NAMALWA (cell line): ENCODE measurements around the gene NEK1.
A peak's percentile ranks its signal among the peaks of the same experiment; 100 is the strongest.
"Not testable (repeated sequence)": the region's sequence is repeated elsewhere in the genome, so short reads cannot be mapped to it uniquely, and the experiment has no call there.

ENCODE experiments used
- DNase-seq: peaks from one replicate; pipeline ENCODE4 v3.0.0-alpha.2; 2015; ENCODE audit warnings: low spot score

The NEK1 gene

GRCh38 chr4:169627307-169627706 is 14.9 kb upstream of the NEK1 start:
- DNase-seq, result no peak

DNA sequence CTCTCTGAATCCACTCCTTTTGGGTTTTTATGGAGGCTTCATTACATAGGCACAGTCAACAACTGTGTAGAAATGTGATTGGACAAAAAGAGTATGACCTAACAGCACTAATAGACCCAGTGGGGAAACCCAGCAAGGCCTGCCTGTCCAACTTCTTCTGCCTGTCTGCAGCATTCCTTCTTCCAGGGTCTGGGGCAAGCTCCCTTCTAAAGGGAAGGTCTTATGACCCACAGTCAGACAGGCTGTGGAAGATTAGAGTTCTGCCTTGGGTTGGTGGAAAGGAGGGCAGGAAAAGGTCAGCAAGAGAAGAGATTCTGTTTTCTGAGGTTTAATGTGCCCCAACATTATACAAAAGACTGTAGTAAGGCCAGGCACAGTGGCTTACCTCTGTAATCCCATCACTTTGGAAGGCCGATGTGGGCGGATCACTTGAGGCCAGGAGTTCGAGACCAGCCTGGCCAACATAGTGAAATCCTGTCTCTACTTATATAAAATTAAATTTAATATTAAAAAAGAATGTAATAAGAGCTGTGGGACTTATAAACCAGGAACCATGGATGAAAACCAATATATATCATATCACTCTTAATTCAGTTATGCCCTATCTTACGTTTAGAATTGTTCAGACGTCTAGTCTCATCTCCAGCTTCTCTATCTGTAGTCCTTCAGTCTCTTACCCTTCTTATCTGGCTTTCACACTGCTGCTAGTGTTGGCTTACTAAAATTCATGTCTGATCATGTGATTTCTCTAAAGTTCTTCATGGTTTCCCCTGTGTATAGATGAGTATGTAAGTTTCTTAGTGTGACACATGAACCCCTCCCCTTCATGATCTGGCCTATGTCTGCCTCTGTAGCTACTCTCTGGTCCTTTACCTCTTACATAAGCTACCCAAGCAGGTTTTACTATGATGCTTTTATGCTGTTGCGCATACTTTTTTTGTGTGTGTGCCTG is 14.2 kb upstream of the NEK1 start:
- DNase-seq, result no peak

DNA sequence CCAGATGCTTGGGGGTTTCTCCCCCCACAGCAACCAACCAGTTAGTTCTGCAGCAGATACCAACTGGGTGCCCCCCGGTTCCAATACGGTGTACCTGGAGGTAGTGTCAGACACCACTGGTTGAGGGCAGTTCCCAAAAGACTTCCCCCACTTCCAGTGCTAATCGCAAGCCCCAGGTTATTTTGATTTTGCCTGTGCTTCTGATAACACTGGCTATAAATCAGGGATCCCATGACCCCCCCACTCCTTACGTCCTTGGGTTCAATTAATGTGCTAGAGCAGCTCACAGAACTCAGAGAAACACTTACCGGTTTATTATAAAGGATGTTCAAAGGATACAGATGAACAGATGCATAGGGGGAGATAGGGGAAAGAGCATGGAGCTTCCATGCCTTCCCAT is 13.5 kb upstream of the NEK1 start:
- DNase-seq, result no peak

GRCh38 chr4:169624012-169624411 is 11.6 kb upstream of the NEK1 start:
- DNase-seq, result not testable (repeated sequence)

GRCh38 chr4:169622566-169622965 is 10.2 kb upstream of the NEK1 start:
- peak; percentile 30 for DNase-seq

GRCh38 chr4:169621731-169622492 is 9.5 kb upstream of the NEK1 start:
- DNase-seq, result peak; percentile 69

DNA sequence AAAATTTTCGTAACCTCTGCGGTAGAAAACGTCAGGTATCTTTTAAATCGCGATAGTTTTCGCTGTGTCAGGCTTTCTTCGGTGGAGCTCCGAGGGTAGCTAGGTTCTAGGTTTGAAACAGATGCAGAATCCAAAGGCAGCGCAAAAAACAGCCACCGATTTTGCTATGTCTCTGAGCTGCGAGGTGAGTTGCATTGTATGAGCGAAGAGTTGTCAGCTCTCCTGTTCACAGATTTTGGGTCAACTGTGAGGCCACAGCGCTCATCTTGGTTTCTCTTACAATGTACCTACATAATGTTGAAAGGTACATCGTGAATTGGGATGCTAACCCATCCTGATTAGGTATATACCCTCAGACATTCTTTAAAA is 8.5 kb upstream of the NEK1 start:
- DNase-seq, result peak; percentile 71

DNA sequence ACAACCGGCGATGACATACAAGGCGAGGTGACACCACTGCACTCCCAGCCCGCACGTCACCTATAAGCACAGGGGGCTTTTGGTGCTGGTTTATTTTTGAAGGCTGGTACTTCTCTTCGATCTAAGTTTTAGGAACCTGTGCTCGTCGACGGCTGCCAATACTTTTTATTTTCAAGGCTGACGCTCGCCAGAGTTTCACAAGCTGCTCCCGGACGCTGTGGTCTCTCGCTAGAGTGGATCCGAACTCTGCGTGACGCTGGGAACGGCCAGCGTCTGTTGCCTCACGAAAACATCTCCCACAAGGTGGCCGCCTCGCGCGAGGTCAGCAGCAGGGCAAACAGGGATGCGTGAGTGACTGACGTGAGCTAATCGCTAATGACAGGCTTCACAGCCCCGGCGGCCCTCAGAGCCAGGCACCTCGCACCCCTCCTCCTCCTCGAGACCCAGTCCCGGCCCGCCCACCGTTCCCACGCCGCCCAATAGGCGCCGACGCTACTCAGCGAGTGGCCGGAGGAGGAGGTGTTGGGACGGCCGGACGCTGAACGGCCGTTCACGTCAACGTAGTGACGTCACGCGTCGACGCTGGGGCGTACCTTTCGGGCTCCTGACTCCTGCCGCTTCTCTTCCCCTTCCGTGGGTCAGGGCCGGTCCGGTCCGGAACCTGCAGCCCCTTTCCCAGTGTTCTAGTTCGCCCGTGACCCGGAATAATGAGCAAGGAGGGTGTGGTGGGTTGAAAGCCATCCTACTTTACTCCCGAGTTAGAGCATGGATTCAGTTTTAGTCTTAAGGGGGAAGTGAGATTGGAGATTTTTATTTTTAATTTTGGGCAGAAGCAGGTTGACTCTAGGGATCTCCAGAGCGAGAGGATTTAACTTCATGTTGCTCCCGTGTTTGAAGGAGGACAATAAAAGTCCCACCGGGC is 7.8 kb upstream of the NEK1 start, which contains the start of gene CLCN3:
Gene CLCN3 (plus strand): TSS at position 621 of the 922 bp plus-strand sequence. CDS start 15,351 bp downstream, outside the sequence.
- DNase-seq, result peak; percentile 98

DNA sequence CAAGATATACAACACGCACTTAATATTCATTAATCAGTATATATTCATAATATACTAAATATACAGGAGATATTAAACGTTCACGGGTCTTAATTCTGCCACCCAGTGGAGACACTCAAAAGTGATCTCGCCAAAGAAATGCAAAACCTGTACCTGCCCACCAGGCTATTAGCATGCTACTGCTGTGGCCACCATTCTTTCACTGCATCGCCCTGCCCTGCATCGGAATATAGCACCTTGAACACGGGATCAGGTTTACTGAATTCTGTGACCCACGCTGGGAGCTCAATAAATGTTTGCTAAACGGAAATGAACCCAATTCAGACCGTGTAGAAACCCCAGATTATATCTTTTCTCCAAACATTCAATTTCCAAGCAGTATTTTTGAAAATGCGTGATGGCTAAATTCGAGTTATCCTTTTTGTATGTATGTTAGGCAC is 7.2 kb upstream of the NEK1 start:
- DNase-seq, result peak; percentile 91

GRCh38 chr4:169618986-169619385 is 6.6 kb upstream of the NEK1 start:
- no peak for DNase-seq

DNA sequence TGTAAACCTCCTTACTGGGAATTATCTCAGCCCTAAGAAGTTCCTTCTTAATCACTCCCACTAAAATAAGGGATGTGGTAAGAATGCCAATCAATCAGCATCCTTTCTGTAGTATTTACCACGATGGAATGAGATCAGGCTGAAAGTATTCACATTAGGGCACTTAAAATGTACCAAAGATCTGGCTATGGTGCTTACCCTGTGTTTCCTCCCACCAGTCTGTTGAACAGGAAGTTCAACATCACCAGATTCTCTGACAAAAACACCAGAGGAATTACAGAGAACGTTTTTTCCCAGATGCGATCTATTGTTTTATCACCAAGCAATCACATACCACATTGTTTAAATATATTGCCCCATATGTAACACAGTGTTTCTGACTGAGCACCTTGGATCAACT is 5.9 kb upstream of the NEK1 start:
- no peak for DNase-seq

GRCh38 chr4:169617306-169617705 is 4.9 kb upstream of the NEK1 start:
- no peak for DNase-seq

- DNase-seq, result no peak
Observed at GRCh38 chr4:169616846-169617245, 4.5 kb upstream of the NEK1 start.

GRCh38 chr4:169615467-169616106 is 3.2 kb upstream of the NEK1 start:
- DNase-seq, result no peak

GRCh38 chr4:169612871-169613859 is 782 bp upstream of the NEK1 start:
- peak; percentile 88 for DNase-seq

GRCh38 chr4:169611157-169611556 is 1.2 kb downstream of the NEK1 start:
- no peak for DNase-seq

DNA sequence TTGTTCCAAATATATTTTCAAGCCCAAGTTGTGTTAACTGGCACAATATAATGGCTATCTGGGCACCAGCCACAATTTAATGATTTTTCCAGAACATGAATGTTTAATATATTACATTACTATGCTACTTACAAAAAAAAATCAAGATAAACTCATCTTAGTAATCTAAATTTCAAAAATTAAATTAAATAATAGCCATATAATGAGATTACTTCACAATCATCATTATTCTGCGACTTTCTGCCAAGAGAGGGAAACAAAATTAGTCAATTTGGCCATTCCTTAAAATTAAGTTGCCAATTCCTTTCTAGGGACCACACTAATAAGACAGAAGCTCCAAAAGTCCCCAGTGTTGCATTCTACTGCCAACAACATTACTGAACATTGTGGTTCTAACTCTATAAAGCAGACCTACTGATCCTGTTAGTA is 7.5 kb downstream of the NEK1 start:
- no peak for DNase-seq

DNA sequence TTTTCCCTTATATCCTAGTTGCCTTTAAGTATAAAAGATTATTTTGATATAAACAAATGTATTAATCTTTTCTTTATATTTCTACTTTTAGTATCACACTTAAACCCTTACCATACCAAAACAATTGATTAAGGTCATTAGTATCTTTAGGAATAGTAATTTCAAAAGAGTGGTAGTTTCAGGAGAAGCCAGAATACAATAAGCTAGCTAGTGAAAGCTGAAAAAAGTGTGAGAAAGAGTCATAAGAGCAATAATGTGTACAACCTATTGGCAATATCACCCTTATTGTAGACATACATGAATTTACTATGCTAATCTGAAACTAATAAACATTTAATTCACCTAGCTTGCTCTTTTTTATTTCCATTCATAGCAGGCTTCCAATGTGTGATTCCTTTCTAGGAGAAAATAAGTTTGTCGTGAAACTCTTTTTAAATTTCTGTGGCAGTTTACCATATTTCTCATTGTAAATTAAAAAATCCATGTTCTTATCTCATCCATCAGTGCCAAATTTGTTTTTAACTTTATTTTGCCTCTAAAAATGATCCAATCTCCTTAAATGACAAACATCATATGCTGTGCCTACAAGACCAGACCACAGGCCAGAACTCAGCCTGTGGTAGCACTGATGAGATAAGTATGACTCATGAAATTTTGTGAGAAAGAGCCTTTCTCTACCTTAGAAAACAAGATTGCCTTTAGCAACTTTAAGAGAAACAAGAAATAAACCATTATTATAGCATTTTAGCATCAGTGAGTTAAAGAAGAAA is 8.1 kb downstream of the NEK1 start:
- DNase-seq, result no peak

- DNase-seq, result no peak
Observed at GRCh38 chr4:169603312-169603711, 9.1 kb downstream of the NEK1 start.
